ENCODE data around the gene GPRC5B.

GPRC5B gene

GRCh38 chr16:19884611-19885450 is at the start of gene GPRC5B:
Gene GPRC5B (minus strand): TSS chr16:19884848. CDS start chr16:19872845, 12,003 bp downstream.
- no peaks in the 10 kb centered on the region for H3K9me3 Mint-ChIP-seq
- H3K27ac Mint-ChIP-seq: peak within 1 kb of the TSS; percentile 71
- no peaks in the 10 kb centered on the region for H3K36me3 Mint-ChIP-seq (ENCODE audit: low read depth)
- peak within 1 kb of the TSS; percentile 75 for H3K4me3 Mint-ChIP-seq
- peaks cover 53% of the 10 kb centered on the region for H3K27me3 Mint-ChIP-seq
- peak; percentile 74 for DNase-seq
- peaks cover 35% of the 10 kb centered on the region for H3K4me1 Mint-ChIP-seq (ENCODE audit: low read depth)

GRCh38 chr16:19933740-19934139 is 49.1 kb upstream of the GPRC5B start:
- H3K27me3 Mint-ChIP-seq: peaks cover 16% of the 10 kb centered on the region
- H3K27ac Mint-ChIP-seq: no peak overlapping the region
- H3K36me3 Mint-ChIP-seq (ENCODE audit: low read depth): no peaks in the 10 kb centered on the region
- DNase-seq: no peak
- no peak overlapping the region for H3K4me3 Mint-ChIP-seq
- H3K9me3 Mint-ChIP-seq: no peaks in the 10 kb centered on the region
- H3K4me1 Mint-ChIP-seq (ENCODE audit: low read depth): no peaks in the 10 kb centered on the region

GRCh38 chr16:19929062-19929511 is 44.4 kb upstream of the GPRC5B start:
- no peak for DNase-seq
- Mint-ChIP-seq H3K4me1 (ENCODE audit: low read depth) (no peaks in the 10 kb centered on the region), H3K36me3 (ENCODE audit: low read depth) (no peaks in the 10 kb centered on the region), H3K4me3 (no peak overlapping the region), H3K9me3 (no peaks in the 10 kb centered on the region), H3K27me3 (peaks cover 10% of the 10 kb centered on the region), H3K27ac (no peak overlapping the region)

DNA sequence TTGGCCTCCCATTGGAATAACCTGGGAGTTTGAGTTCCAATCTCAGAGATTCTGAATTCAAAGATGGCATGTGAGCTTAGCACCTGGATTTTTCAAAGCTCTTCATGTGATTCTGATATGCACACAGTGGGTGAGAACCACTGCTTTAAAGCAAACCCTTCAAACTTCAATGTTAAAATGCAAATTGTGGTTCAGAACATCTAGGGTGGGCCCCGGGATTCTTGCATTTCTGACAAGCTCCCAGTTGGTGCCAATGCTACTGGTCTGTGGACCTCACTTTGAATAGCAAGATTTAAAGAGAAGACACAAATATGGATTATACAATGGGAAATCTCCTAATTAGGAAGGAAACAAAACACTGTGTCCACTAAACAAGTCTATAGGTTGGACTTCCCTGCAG is 43.8 kb upstream of the GPRC5B start:
- no peak overlapping the region for H3K4me3 Mint-ChIP-seq
- H3K9me3 Mint-ChIP-seq: no peaks in the 10 kb centered on the region
- H3K27ac Mint-ChIP-seq: no peak overlapping the region
- H3K36me3 Mint-ChIP-seq (ENCODE audit: low read depth): no peaks in the 10 kb centered on the region
- no peak for DNase-seq
- no peaks in the 10 kb centered on the region for H3K4me1 Mint-ChIP-seq (ENCODE audit: low read depth)
- peaks cover 8% of the 10 kb centered on the region for H3K27me3 Mint-ChIP-seq

DNA sequence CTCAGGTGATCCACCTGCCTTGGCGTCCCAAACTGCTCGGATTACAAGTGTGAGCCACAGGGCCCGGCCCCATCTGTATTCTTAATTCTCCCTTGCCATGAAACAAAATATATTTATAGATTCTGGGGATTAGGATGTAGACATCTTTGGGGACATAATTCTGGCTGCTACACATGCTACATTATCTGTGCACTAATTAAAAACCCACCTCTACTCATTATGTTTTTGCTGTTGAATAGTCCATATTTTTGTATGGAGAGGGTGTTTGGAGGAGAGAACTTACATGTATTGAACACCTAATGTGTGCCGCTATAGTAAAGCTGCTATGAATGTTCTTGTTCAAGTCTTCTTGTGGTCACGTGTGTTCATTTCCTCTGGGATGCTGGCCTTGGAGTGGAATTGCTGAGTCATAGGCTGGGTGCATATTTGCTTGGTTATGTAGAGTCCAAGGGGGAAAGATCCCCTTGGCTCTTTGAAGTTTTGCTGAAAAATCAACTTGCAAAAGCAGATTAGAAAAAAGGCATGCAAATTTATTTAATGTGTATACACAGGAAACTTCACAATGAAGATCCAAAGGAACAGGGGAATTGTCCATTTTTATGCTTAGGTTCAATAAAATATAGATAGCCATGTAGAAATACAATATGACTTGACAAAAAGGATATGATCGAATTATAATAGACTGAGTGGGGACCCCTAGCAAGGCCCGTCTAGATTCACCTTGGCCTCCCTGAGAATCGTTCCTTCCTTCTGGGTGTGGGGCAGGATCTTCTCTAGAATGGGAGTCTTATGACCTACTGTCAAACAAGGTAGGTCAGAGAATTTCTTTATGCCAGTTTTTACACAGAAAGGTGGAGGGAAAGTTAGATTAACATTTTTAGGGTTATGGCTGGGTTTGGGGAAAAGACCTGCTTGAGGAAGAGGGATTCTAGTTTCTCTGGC is 42.1 kb upstream of the GPRC5B start:
- H3K4me1 Mint-ChIP-seq (ENCODE audit: low read depth): no peaks in the 10 kb centered on the region
- no peaks in the 10 kb centered on the region for H3K36me3 Mint-ChIP-seq (ENCODE audit: low read depth)
- H3K9me3 Mint-ChIP-seq: no peaks in the 10 kb centered on the region
- no peak overlapping the region for H3K4me3 Mint-ChIP-seq
- H3K27ac Mint-ChIP-seq: no peak overlapping the region
- DNase-seq: no peak
- peaks cover 9% of the 10 kb centered on the region for H3K27me3 Mint-ChIP-seq

GRCh38 chr16:19923396-19923795 is 38.7 kb upstream of the GPRC5B start:
- no peak for DNase-seq
- no peaks in the 10 kb centered on the region for H3K9me3 Mint-ChIP-seq
- no peaks in the 10 kb centered on the region for H3K4me1 Mint-ChIP-seq (ENCODE audit: low read depth)
- no peak overlapping the region for H3K4me3 Mint-ChIP-seq
- H3K36me3 Mint-ChIP-seq (ENCODE audit: low read depth): no peaks in the 10 kb centered on the region
- no peak overlapping the region for H3K27ac Mint-ChIP-seq
- peaks cover 4% of the 10 kb centered on the region for H3K27me3 Mint-ChIP-seq

- no peaks in the 10 kb centered on the region for H3K4me1 Mint-ChIP-seq (ENCODE audit: low read depth)
- no peak for DNase-seq
- H3K36me3 Mint-ChIP-seq (ENCODE audit: low read depth): no peaks in the 10 kb centered on the region
- peaks cover 4% of the 10 kb centered on the region for H3K27me3 Mint-ChIP-seq
- H3K4me3 Mint-ChIP-seq: no peak overlapping the region
- no peak overlapping the region for H3K27ac Mint-ChIP-seq
- H3K9me3 Mint-ChIP-seq: no peaks in the 10 kb centered on the region
Measured at GRCh38 chr16:19919142-19919541, 34.5 kb upstream of the GPRC5B start.

DNA sequence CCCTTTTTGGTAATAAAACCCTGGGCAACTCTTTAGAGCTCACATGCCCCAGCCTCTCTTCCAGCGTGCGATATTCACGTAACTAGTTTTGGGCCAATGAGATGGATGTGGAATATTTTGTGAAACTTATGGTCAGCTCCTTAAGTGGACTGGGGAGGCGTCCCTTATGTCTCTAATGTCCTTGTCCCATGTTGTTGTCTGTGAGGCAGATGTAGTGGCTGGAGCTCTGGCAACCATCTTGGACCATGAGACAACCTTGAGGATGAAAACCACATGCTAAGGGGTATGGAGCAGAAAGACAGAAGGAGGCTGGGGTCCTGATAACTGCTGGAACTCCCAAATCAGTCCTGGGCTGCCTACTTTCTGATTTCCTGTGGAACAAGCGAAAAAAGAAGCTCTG is 31.4 kb upstream of the GPRC5B start:
- peaks cover 6% of the 10 kb centered on the region for H3K27me3 Mint-ChIP-seq

GRCh38 chr16:19914877-19915276 is 30.2 kb upstream of the GPRC5B start:
- Mint-ChIP-seq H3K27me3 (peaks cover 8% of the 10 kb centered on the region), H3K27ac (no peak overlapping the region), H3K4me1 (ENCODE audit: low read depth) (no peaks in the 10 kb centered on the region), H3K9me3 (no peaks in the 10 kb centered on the region), H3K4me3 (no peak overlapping the region), H3K36me3 (ENCODE audit: low read depth) (no peaks in the 10 kb centered on the region)
- DNase-seq: no peak

More for the DNA sequence above, 31.4 kb upstream of the GPRC5B start:
- Mint-ChIP-seq H3K4me1 (ENCODE audit: low read depth) (no peaks in the 10 kb centered on the region), H3K9me3 (no peaks in the 10 kb centered on the region), H3K4me3 (no peak overlapping the region), H3K27ac (no peak overlapping the region), H3K36me3 (ENCODE audit: low read depth) (no peaks in the 10 kb centered on the region)
- no peak for DNase-seq

DNA sequence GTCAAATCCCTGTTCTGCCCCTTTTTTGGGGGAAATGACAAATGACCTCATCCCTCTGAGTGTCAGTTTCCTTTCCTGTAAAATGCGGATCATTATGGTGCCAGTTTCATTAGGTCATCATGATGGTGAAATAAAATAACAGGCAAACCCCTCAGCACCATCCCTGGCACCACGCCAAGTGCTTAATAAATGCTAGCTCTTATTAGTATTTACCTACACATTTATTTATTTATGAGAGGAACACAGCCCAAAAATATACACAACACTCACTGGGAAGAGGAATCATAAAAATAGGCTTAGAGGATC is 28.6 kb upstream of the GPRC5B start:
- peaks cover 10% of the 10 kb centered on the region for H3K27me3 Mint-ChIP-seq
- no peak overlapping the region for H3K4me3 Mint-ChIP-seq
- no peaks in the 10 kb centered on the region for H3K9me3 Mint-ChIP-seq
- no peak for DNase-seq
- H3K4me1 Mint-ChIP-seq (ENCODE audit: low read depth): no peaks in the 10 kb centered on the region
- H3K27ac Mint-ChIP-seq: no peak overlapping the region
- no peaks in the 10 kb centered on the region for H3K36me3 Mint-ChIP-seq (ENCODE audit: low read depth)

DNA sequence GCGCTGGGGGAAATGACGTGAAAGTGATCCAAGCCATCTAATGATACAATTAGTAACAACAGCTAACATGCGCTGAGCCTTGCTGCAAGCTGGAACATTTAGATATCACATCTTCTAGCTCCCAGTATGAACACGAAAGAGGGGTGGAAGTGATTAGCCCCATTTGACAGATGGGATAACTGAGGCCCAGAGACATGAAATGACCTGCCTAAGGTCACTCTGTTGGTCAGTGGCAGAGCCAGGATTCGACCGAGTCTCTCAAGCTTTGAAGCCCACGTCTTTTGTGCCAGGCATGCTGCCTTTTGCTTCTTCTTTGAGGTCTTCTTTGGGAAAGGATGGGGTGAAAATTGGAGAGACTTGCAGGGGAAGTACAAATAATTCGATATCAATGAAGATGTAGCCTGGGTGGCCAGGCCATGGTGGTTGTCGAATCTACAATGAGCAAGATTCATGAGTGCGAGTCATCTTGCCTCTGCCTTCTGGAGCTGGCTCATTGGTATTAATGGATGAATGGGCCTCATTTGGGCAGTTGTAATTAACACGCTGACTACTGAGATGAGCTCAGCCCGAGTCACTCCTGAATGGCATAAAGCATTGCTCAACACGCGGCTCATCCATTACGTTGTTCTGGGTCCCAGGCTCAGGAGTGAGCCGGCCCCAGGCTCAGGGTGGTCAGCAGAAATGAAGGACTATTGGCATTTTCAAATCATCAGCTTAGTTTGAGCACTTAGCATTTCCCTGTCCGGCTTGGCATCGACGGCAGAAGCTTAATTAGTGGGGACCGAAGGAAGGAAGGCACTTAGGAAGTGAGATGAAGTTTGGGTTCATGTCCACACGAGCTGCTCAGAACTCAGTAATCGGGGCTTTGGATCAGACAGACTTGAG is 28.0 kb upstream of the GPRC5B start:
- Mint-ChIP-seq H3K27ac (no peak overlapping the region), H3K9me3 (no peaks in the 10 kb centered on the region), H3K27me3 (peaks cover 15% of the 10 kb centered on the region), H3K4me3 (no peak overlapping the region), H3K36me3 (ENCODE audit: low read depth) (no peaks in the 10 kb centered on the region), H3K4me1 (ENCODE audit: low read depth) (peaks cover 4% of the 10 kb centered on the region)
- DNase-seq: no peak

- Mint-ChIP-seq H3K27ac (no peak overlapping the region), H3K4me1 (ENCODE audit: low read depth) (peaks cover 9% of the 10 kb centered on the region), H3K36me3 (ENCODE audit: low read depth) (no peaks in the 10 kb centered on the region), H3K4me3 (no peak overlapping the region), H3K27me3 (peaks cover 21% of the 10 kb centered on the region), H3K9me3 (no peaks in the 10 kb centered on the region)
- DNase-seq: no peak
Measured at GRCh38 chr16:19911747-19912454, 27.3 kb upstream of the GPRC5B start.

DNA sequence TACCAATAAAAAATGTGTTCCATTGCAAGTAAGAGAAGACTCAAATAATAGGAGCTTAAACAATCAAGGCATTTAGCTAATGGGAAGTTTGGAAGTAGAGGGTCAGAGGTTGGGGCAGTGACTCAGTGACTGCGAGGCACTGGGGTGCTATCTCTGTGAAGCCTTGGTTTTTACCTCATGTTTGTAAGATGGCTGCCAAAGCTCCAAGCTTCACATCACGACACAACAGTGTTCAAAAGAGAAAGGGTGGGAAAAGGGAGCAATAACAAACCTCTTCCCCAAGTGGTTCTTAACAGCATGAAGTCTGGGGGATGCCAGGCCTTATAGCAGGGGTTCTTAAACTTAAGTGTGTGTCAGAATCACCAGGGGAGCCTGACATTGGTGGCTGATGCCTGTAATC is 26.6 kb upstream of the GPRC5B start:
- Mint-ChIP-seq H3K4me3 (no peak overlapping the region), H3K9me3 (no peaks in the 10 kb centered on the region), H3K36me3 (ENCODE audit: low read depth) (no peaks in the 10 kb centered on the region), H3K27me3 (peaks cover 21% of the 10 kb centered on the region), H3K4me1 (ENCODE audit: low read depth) (peaks cover 9% of the 10 kb centered on the region), H3K27ac (no peak overlapping the region)
- DNase-seq: no peak

All from activated T-cell treated with anti-CD3 and anti-CD28 coated beads, Interleukin-2, amount 50 U/mL, for 24 hours (primary cell).